A549 (cell line): Measurements from ENCODE around the gene PRR7. TPM values are rescaled to one million over a fixed set of nuclear protein-coding genes. Genes with fewer than 3 reads are reported as not detected.

Experiments
- ATAC-seq, 2 experiments: fragments of 200-7000 bp in 1 of 2; fragments of >200 bp in 1 of 2; cut with Nextera tagmentation in 1 of 2; cut with Tn5 transposase in 1 of 2; 3 replicates each; pipeline versions ENCODE4 v1.8.0 to v1.9.1; 2018 to 2020; ENCODE audit warnings: mild to moderate bottlenecking in 1 of 2, moderate library complexity in 1 of 2
- CTCF ChIA-PET: fragments of 300-600 bp; sonication (Branson Sonifier 250); formaldehyde crosslinking; extraction: SDS; loops from one replicate; lab custom pipeline; 2021; ENCODE audit warnings: antibody characterized with exemption, inconsistent platforms; lab: Yijun Ruan, JAX
- POLR2A ChIA-PET: fragments of 350-600 bp; formaldehyde crosslinking; extraction: SDS; loops from one replicate; lab custom pipeline; 2021; ENCODE audit warnings: antibody characterized with exemption, inconsistent platforms; lab: Yijun Ruan, JAX
- DNase-seq, 2 experiments: peaks; one replicate each; pipeline versions ENCODE4 v3.0.0 to v3.0.0-alpha.2; 2011 to 2016; ENCODE audit warnings: low read depth in 1 of 2, low spot score in 1 of 2
- FAIRE-seq: peaks from 2 replicates; lab custom pipeline; 2011; peaks lifted over from hg19 to GRCh38; lab: Jason Lieb, UNC
- H3K27ac ChIP-seq, 2 experiments: fragments of >200 bp; sonication (Bioruptor Twin); formaldehyde crosslinking; 3 replicates each; pipeline ENCODE4 v1.5.1; 2016 to 2017
- H3K4me1 ChIP-seq: fragments of >200 bp; sonication (Bioruptor Twin); formaldehyde crosslinking; 3 replicates; pipeline ENCODE4 v1.6.1; 2016
- H3K4me2 ChIP-seq: fragments of >200 bp; sonication (Bioruptor Twin); formaldehyde crosslinking; 3 replicates; pipeline ENCODE4 v1.6.1; 2016
- H3K4me3 ChIP-seq: fragments of >200 bp; sonication (Bioruptor Twin); formaldehyde crosslinking; 3 replicates; pipeline ENCODE4 v1.5.1; 2016
- H3K9me3 ChIP-seq: fragments of >200 bp; sonication (Bioruptor Twin); formaldehyde crosslinking; 3 replicates; pipeline ENCODE4 v1.6.1; 2016
- BHLHE40 ChIP-seq: IDR thresholded peaks from 2 replicates; pipeline ENCODE4 v1.6.1; 2012; ENCODE audit warnings: low read depth, low read length, inconsistent platforms
- CBX8 ChIP-seq: fragments of 200-600 bp; sonication (generic); IDR thresholded peaks from 2 replicates; pipeline ENCODE4 v1.6.1; 2016
- EHMT2 ChIP-seq: fragments of 200-600 bp; sonication (generic); IDR thresholded peaks from 2 replicates; pipeline ENCODE4 v1.6.1; 2016; ENCODE audit warnings: antibody characterized with exemption, low read depth, mild to moderate bottlenecking, moderate library complexity
- ESRRA ChIP-seq: fragments of 150-350 bp; IDR thresholded peaks from 2 replicates; pipeline ENCODE4 v1.6.1; 2014; ENCODE audit warnings: mild to moderate bottlenecking, low read length, borderline replicate concordance
- GATA3 ChIP-seq: IDR thresholded peaks from 2 replicates; pipeline ENCODE4 v1.6.1; 2012; ENCODE audit warnings: borderline replicate concordance
- HEYL ChIP-seq: fragments of 250-450 bp; sonication (Bioruptor Pico); IDR thresholded peaks from 2 replicates; pipeline ENCODE4 v1.8.0; 2021; ENCODE audit warnings: mild to moderate bottlenecking, moderate library complexity
- JUN ChIP-seq, 2 experiments: fragments of >200 bp; sonication (Bioruptor Twin); formaldehyde crosslinking; IDR thresholded peaks; 2 replicates in 1 of 2; 3 replicates in 1 of 2; pipeline ENCODE4 v1.6.1; 2016 to 2017
- MYC ChIP-seq: IDR thresholded peaks from 2 replicates; pipeline ENCODE4 v1.6.1; 2012; ENCODE audit warnings: mild to moderate bottlenecking, inconsistent platforms, low read length, improper control_type of control experiment, borderline replicate concordance
- PBX3 ChIP-seq: IDR thresholded peaks from 2 replicates; pipeline ENCODE4 v1.6.1; 2012
- PHF8 ChIP-seq: fragments of 200-600 bp; sonication (generic); IDR thresholded peaks from 2 replicates; pipeline ENCODE4 v1.6.1; 2016; ENCODE audit warnings: low read depth, mild to moderate bottlenecking, antibody characterized with exemption, moderate library complexity, borderline replicate concordance
- POLR2A ChIP-seq: IDR thresholded peaks from 2 replicates; pipeline ENCODE4 v1.6.1; 2012; ENCODE audit warnings: mild to moderate bottlenecking, low read length
- TP53 ChIP-seq: fragments of 250-450 bp; sonication (Bioruptor Pico); IDR thresholded peaks from 2 replicates; pipeline ENCODE4 v1.5.0; 2021; ENCODE audit warnings: mild to moderate bottlenecking, moderate library complexity
- ZFP36 ChIP-seq: fragments of 450-650 bp; IDR thresholded peaks from 2 replicates; pipeline ENCODE4 v1.6.1; 2014; ENCODE audit warnings: borderline replicate concordance; ENCODE audit not compliant: partially characterized antibody
- WGBS: methylation state at CpG from one replicate; pipeline ENCODE4 v1.1.6; 2017; ENCODE audit errors: missing lambda C conversion rate; 5-methylcytosine and 5-hydroxymethylcytosine counted together
- polyA plus RNA-seq, 4 experiments: library from polyadenylated mRNA; depleted of rRNA in 3 of 4; stranded (reverse); fragments of >200 nt; fragmentation: RNase III in 1 of 4; extraction: RNeasy Plus Mini Kit Qiagen cat#74134 plus additional on column Dnase treatment in 1 of 4; gene quantifications; 2 replicates in 3 of 4; 3 replicates in 1 of 4; pipeline ENCODE4 v1.2.3, GENCODE V29; 2011 to 2017

PRR7 gene
- polyA plus RNA-seq, 2 of the 4 experiments (the other 2 are of a cell fraction): 2.2 to 11.0 TPM

GRCh38 chr5:177430140-177430951 is 16.3 kb upstream of the PRR7 start:
- DNase-seq: no peak
- Histone ChIP-seq H3K9me3 (no peaks in the 10 kb centered on the region), H3K4me3 (no peak overlapping the region), H3K27ac (no peak overlapping the region), H3K4me2 (no peak overlapping the region), H3K4me1 (peaks cover 15% of the 10 kb centered on the region)
- whole genome bisulfite sequencing: 91% methylated on average over 22 of the region's 26 CpGs
- TF ChIP-seq POLR2A: 0 out of 2 replicates have a peak, but pooled peaks have one; percentile 21
- TF ChIP-seq BHLHE40: no peak
- ChIA-PET POLR2A (no interaction called here), CTCF (interaction anchor here (14.5 to 36.0 kb wide), 2 partner anchors 18 to 27 kb away, joined by 152 to 871 read pairs; partner anchors contain the start of gene PRR7)
- ATAC-seq: no peak
- no peak for FAIRE-seq

GRCh38 chr5:177430972-177431316 is 15.7 kb upstream of the PRR7 start:
- no peak for FAIRE-seq
- no peak overlapping the region for H3K4me2 ChIP-seq
- H3K9me3 ChIP-seq: no peaks in the 10 kb centered on the region
- WGBS: 87% methylated on average over 7 of the region's 7 CpGs
- H3K27ac ChIP-seq: no peak overlapping the region
- TF ChIP-seq GATA3: no peak
- H3K4me3 ChIP-seq: no peak overlapping the region
- POLR2A ChIA-PET: no interaction called here
- H3K4me1 ChIP-seq: peaks cover 12% of the 10 kb centered on the region
- DNase-seq: no peak
- ATAC-seq: no peak
- CTCF ChIA-PET: interaction anchor here (1.6 to 36.0 kb wide), 3 partner anchors 17 to 112 kb away, joined by 5 to 871 read pairs (median 152); partner anchors contain the start of gene PRR7

- ChIA-PET POLR2A (interaction anchor here (1.1 to 1.5 kb wide), 2 partner anchors 10 to 29 kb away, joined by 3 to 4 read pairs; no protein-coding TSS in a partner anchor), CTCF (interaction anchor here (1.6 to 36.0 kb wide), 4 partner anchors 17 to 113 kb away, joined by 5 to 871 read pairs (median 82); partner anchors contain the start of gene PRR7)
- ATAC-seq (peak in 1 of 2 experiments; percentile 2; a peak in 2 of 6 replicates), DNase-seq (no peak), FAIRE-seq (no peak)
- TF ChIP-seq MYC (no peak), HEYL (no peak), ZFP36 (peak; percentile 51), JUN (IDR thresholded peaks at IDR 0.05) (peak in 1 of 2 experiments; percentile 16; a peak in 1 of 5 replicates), CBX8 (no peak), EHMT2 (no peak), TP53 (CRISPR knock-in tag) (0 out of 2 replicates have a peak, but pooled peaks have one; percentile 44), ESRRA (no peak), PHF8 (no peak)
- H3K9me3 ChIP-seq: no peaks in the 10 kb centered on the region
- 91% methylated on average over 16 of the region's 29 CpGs for WGBS
- peaks cover 12% of the 10 kb centered on the region for H3K4me1 ChIP-seq
- H3K4me3 ChIP-seq: no peak overlapping the region
- H3K4me2 ChIP-seq: no peak overlapping the region
- no peak overlapping the region for H3K27ac ChIP-seq
Measured at GRCh38 chr5:177431317-177432142, 15.1 kb upstream of the PRR7 start.

GRCh38 chr5:177432143-177432838 is 14.3 kb upstream of the PRR7 start:
- no peak overlapping the region for H3K4me3 ChIP-seq
- no peak overlapping the region for H3K4me2 ChIP-seq
- CTCF ChIA-PET: interaction anchor here (1.1 to 36.0 kb wide), 6 partner anchors 8 to 114 kb away, joined by 3 to 871 read pairs (median 10); partner anchors contain the start of gene PRR7
- H3K9me3 ChIP-seq: no peaks in the 10 kb centered on the region
- 89% methylated on average over 9 of the region's 18 CpGs for WGBS
- TF ChIP-seq ZFP36 (no peak), PBX3 (no peak; the same call in 1 of the 2 replicates)
- no peak for FAIRE-seq
- POLR2A ChIA-PET: interaction anchor here (1.1 to 1.5 kb wide), 2 partner anchors 9 to 30 kb away, joined by 3 to 4 read pairs; no protein-coding TSS in a partner anchor
- no peak for DNase-seq
- ATAC-seq: peak in 1 of 2 experiments; percentile 1; a peak in 1 of 6 replicates
- H3K4me1 ChIP-seq: peaks cover 10% of the 10 kb centered on the region
- H3K27ac ChIP-seq: no peak overlapping the region; a peak in 1 of 6 replicates
